SH-SY5Y (cell line): ENCODE data around the gene FOSL1.

Experiments used
- GATA2 ChIP-seq: IDR thresholded peaks from 2 replicates; pipeline ENCODE4 v1.6.1; 2011; ENCODE audit warnings: mild to moderate bottlenecking, low read depth, low read length
- GATA3 ChIP-seq: IDR thresholded peaks from 2 replicates; pipeline ENCODE4 v1.6.1; 2011; ENCODE audit warnings: low read depth, mild to moderate bottlenecking, low read length, moderate library complexity

DNA sequence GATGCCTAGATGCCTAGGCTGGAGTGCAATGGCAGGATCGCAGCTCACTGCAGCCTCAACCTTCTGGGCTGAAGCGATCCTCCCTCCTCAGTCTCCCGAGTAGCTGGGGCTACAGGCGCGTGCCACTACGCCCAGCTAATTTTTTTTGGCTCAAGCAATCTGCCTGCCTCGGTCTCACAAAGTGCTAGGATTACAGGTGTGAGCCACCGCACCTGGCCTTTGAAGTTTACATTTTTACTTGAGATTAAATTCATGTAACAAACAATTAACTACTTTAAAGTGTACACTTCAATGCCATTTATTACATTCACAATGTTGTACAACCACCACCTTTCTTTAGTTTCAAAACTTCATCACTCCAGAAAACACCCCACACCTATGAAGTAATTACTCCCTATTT lies 3.5 kb upstream of the FOSL1 start:
- TF ChIP-seq GATA2 (no peak), GATA3 (no peak)
